ENCODE data around the gene ZSWIM5. TPM values are rescaled to one million over a fixed set of nuclear protein-coding genes. Genes with fewer than 3 reads are reported as not detected.

ZSWIM5 gene
- total RNA-seq, 1 experiment from 2014 or later = 2.9 TPM

DNA sequence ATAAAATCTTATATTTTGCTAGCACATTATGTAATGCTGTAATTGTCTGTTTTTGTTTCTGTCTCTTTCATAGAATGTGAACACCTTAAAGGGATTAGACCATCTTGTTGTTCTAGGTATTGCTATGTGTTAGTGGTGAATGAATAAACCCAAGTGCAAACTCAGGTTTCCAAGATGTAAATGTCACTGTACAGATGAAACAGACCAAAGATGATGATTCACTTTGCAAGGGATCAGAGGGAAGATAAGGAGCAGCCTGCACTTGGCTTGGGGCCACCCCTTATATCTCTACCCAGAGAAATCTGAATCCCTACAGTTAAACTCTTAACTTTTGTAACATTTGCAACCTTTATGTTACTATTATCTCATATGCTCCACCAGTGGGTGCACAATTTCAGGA lies 168.9 kb downstream of the ZSWIM5 start:
- DNase-seq (ENCODE audit: extremely low read depth, low read depth) = no peak

DNA sequence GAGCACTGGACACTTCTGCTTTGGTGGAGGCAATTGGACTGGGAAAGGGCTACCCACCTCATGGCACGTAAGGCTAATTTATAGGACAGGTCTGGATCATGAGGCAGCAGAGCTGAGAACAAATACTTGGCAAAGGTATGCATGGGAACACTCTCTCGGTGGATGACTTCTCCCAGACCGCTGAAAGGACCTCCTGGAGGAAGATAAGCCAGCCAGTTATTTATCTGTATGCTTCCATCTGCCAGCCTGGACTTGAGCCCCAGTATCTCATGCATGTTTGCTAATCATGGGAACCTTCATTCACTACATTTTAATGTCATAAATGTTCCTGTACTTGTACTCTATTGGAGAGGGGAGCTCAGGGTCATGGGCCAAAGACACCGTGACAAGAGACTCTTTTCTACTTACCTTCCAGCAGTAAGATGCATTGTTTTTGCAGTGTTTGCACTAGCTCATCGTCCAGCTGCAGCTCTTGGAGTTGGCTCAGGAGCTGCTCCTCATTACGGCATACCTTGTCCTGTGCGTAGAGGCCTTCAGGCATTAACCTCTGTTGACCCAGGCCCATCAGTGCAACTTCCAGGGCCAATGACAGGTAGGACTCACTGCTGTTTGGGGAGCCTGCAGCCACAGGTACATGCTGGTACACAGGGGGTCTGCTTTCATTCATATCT lies 170.6 kb downstream of the ZSWIM5 start:
- DNase-seq (ENCODE audit: extremely low read depth, low read depth) = no peak

DNA sequence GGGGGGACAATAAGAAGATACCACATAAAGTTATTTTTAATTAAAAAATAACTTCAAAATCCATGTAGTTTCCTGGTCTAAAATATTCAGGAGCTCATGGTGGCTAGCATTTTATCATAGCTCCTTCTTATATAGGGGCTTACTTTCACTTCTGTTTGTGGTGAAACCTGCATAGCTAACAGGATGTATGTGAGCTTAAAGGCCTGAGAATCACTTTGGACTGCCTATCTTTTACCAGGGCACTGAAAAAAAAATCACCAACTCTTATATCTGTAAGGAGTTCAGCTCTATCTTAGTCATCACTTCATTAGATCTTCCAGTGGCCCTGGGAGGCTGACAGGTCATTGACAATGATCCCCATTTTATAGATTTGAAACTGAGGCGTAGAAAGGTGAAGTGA lies 173.0 kb downstream of the ZSWIM5 start:
- DNase-seq (ENCODE audit: extremely low read depth, low read depth) = no peak

DNA sequence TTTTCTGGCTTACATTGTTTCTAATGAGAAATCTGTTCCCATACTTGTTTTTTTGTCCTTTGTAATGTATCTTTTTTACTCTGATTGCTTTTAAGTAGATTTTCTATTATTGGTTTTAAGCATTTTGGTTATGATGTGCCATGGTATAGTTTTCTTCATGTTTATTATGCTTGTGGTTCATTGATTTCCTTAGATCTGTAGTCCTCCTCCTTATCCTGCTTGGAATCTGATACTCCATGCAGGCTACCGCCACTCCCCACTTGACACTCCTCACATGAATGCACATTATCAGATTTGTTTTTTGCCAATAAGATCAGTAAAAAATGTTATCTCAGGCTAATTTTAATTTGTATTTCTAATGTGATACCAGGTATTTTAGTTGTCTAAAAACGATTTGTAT lies 173.6 kb downstream of the ZSWIM5 start:
- DNase-seq (ENCODE audit: extremely low read depth, low read depth) = no peak

DNA sequence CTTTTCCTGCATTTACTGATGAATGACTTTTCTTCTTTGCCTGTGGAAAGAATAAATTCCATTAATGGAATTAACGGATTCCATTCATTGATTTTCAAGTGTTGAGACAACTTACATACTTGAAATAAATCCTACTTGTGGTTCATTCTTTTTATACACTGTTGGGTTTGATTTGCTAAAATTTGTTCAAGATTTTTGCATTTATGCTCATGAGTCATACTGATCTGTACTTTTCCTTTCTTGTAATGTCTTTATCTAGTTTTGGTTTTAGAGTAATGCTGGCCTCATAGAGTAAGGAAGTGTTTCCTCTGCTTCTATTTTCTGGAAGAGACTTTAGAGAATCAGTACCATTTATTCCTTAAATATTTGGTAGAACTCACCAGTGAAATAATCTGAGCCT lies 180.0 kb downstream of the ZSWIM5 start:
- DNase-seq (ENCODE audit: extremely low read depth, low read depth) = no peak

DNA sequence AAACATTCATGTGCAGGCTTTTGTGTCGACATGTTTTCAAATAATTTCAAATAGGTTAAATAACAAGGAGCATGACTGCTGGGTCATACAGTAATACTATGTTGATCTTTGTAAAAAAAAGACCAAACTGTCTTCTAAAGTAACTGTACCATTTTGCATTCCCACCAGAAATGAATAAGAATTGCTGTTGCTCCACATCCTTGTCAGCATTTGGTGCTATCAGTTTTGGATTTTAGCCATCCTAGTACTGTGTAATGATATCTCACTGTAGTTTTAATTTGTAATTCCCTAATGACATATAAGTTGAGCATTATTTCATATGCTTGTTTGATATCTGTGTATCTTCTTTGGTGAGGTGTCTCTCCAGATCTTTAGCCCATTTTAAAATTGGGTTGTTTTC lies 182.7 kb downstream of the ZSWIM5 start:
- no peak for DNase-seq (ENCODE audit: extremely low read depth, low read depth)

DNA sequence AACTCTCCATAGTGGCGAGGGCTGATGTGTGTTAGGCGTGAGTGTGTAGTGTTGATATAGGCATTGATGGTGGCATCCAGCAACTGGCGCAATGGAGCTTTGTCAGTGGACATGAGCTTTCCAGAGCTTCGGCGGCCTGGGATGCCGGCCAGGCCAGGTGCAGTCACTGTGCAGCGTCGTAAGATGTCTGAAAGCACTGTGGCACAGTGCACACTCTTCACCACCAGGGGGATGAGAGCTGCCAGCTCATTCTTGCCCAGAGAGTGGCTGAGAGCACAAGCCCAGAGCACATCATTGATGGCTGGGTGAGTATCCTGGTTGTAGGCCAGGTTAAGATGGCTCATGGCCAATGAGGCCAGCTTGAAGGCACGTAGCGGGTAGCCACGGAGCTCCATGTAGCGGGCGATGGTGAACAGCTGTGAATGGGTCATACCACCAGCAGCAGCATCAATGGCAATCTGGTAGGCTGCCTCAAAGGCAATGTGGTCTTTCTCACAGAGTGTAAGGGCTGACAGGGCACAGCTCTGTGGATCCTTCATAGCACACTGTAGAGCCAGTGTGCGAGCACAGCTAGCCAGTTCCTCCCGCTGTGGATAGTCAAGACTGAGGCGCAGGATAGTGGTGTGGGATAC lies 187.7 kb downstream of the ZSWIM5 start:
- DNase-seq (ENCODE audit: extremely low read depth, low read depth) = peak; percentile 43

DNA sequence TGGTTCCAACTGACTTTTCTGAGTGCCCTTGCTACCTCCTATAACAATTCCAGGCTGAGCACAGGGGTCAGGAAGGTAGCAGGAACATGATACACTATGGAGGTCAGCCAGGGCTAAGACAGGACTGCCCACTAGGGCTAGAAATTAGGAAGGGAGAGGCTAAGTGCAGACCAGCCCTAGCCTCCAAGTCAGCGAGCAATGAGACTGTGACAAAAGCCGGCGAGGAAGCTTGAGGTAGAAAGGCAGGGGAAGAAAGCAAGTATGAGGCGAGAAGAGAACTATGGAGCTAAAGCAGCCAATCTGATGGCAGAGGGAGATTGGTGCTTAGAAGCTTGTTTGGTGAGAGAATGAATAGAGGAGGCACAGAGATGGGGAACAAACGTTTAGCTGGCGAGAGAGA lies 189.6 kb downstream of the ZSWIM5 start:
- no peak for DNase-seq (ENCODE audit: extremely low read depth, low read depth)

DNA sequence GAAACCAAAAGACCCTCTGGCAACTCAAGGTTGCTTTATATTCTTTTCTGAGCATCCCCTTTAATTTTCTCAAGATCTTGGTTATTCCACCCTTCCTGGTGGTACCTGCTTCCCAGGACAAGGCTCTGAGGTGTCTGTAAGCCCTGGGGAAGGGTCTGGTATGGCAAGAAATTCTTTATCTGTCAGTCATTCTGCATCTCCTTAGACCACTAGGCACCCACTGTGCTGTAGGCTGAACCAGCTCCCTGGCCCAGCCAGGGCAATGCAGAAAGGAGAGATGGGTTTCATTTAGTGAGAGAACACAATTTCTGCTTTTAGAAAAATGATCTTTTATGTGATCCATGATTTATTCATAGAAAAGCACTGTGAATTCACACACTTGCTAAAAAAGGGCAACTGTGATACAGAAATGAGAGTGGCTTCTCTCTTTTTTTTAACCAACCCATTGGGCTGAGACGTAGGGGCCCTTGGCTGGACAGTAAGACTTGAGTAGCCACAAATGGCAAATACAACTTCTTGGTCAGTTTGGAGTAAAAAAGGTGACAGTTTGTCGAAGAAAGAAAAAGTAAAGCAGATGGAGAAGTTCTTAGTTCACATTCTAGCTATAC lies 190.2 kb downstream of the ZSWIM5 start:
- no peak for DNase-seq (ENCODE audit: extremely low read depth, low read depth)

DNA sequence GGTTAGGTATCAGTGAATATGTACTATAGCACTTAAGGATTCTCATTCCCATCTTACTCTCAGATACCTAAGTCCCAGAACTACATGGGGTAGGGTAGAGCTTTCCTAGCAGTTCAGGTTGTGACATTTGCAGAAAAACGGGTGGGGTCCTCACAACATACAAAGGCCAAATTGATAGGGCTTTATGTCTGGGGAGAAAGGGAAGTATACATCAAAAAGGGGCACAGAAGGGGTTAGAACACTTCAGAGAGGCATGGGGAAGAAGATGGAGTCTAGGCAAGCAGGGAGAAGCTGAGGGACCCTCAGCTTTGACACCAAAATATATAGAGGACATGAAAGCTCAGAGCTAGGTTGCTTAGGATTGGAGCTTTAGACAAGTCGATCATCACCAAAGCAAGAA lies 190.7 kb downstream of the ZSWIM5 start:
- DNase-seq (ENCODE audit: extremely low read depth, low read depth) = no peak

DNA sequence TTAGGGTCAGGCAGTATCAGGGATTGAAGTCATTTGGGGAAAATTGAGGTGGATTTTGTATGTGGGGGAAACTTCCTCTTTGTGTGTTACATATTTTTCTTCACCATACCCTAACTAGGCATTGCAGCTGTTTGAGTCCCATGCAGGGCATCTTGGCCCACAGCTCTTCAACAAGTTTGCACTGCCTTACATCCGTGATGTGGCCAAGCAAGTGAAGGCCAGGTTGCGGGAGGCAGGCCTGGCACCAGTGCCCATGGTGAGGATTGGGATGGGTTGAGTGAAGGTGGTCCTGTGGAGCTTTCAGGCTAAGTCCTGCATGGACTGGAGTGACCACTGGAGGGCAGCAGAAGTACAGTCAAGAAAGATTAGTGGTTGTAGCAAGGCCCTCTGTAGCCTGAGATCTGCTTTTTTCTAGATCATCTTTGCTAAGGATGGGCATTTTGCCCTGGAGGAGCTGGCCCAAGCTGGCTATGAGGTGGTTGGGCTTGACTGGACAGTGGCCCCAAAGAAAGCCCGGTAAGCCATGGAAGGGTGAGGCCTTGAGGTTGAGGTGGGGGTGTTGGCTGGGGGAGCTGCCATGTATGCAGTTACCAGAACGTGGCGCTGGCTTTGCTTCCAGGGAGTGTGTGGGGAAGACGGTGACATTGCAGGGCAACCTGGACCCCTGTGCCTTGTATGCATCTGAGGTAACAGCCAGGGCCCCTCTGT lies 191.9 kb downstream of the ZSWIM5 start:
- peak; percentile 69 for DNase-seq (ENCODE audit: extremely low read depth, low read depth)

DNA sequence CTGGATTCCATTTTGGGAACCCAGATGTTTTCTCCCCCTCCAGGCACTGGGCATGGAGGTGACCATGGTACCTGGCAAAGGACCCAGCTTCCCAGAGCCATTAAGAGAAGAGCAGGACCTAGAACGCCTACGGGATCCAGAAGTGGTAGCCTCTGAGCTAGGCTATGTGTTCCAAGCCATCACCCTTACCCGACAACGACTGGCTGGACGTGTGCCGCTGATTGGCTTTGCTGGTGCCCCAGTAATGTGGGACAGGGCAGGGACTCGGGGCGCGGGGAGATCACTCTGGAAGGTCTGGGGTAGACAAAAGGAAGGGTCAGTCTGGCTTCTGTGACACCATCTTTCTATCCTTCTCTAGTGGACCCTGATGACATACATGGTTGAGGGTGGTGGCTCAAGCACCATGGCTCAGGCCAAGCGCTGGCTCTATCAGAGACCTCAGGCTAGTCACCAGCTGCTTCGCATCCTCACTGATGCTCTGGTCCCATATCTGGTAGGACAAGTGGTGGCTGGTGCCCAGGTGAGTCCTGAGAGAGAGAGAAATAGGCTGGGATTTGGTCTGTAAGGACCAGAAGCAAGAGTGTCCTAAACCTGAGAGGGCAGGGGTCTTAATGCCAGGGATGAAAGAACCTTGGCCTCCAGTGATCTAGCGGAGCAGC lies 192.7 kb downstream of the ZSWIM5 start:
- DNase-seq (ENCODE audit: extremely low read depth, low read depth) = no peak

DNA sequence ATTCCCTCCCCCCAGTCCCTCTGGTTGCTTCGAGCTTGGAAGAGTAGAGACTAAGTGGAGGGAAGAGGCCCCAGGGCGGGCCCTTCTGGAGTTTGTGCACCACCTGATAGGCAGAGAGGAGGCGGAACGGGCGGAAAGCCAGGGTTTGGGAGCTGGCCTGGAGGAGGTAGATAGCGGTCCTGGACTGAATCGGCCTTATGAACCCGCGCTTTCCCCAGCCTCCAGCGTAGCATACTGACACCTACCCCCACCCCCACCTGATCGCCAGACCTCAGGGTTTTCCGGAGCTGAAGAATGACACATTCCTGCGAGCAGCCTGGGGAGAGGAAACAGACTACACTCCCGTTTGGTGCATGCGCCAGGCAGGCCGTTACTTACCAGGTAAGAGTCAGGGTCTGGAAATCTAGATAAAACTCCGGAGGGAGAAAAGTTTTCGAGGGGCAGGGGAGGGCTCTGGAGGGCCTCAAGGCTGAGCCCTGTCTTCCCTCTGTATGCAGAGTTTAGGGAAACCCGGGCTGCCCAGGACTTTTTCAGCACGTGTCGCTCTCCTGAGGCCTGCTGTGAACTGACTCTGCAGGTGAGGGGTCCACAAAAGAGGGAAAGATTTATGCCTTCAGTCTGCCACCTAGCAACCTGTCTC lies 193.6 kb downstream of the ZSWIM5 start:
- DNase-seq (ENCODE audit: extremely low read depth, low read depth) = peak; percentile 24

DNA sequence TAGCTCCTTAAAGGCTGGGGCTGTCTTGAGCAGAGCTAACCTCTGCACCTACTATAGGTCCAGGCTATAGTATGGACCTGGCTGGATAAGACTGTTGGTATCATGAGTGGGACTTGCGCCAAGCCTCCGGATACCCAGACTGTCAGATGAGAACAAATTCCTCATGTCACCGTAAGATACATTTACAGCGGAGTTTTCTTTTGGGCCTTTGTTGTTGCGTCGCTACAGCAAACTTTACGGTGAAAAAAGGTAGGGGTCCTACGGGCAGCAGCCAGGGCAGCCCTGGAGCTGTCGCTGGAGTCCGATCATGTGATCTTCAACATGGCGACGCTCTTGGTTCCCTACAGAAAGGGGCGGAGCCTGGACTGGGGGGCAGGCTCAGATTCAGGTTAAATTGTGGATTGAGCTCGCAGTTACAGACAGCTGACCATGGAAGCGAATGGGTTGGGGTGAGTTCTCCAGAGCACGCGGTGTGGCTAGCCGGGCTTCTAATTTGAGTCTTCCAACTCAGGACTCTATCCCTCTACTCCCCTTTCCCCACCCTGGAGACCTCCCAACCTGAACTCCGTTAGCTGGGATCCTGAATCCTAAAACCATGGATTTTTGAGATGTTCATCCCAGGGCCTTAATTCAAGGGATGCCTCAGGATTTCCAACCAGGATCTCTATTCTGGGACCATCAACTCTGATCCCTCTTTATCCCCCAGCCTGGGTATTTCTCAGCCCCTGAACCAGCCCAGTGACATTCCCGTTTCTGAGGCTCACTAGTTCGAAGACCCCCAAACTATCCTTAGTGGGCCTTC lies 194.4 kb downstream of the ZSWIM5 start, which contains the start of gene UROD:
Gene UROD, plus strand, starts transcription at position 418 of the 802 bp plus-strand sequence. Its CDS starts 12 bp downstream, at position 430.
- DNase-seq (ENCODE audit: extremely low read depth, low read depth) = peak; percentile 91

DNA sequence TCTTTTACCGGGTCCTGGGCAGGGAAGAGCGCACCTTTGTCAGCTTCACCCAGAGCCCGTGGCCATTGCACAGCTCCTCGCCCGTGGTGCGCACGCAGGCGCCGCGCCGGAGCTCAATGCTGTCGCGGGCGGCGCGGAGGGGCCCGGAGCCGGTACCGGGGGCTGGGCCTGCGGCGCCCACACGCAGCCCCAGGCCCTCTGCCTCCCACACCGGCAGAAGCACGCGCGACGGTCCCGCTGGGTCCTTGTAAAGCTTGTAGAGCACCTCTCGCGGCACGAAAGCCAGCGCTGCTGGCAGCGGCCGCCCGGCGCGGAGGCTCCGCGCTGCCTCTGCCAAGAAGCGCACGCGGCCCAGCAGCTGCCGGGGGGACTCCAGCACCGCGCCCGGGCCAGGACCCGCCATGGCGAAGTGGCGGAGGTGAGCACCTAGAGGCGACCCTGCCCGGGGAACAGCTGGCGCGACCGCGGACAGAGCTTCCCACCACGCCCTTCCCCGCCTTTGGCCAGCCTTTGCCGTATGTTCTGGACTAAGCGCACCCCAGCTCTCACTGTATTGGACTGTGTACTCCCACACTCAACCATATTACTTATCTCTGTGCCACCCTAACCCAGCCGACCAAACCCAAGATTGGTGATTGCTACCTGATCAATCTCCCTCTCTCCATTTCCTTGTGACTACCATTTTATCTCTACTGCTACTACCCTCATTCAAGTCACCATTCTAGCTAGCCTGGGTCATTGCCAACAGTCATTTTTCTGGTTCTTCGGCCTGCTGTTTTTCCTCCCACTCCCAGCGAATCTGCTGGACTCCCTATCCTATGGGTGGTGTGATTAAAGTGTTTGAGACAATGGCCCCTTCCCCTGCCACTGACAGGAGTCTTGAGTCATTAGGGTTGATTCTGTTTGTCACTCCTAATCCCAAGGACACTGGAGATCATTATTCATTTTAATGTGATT lies 195.3 kb downstream of the ZSWIM5 start, which contains the start of gene HECTD3:
Gene HECTD3, minus strand, starts transcription at position 470 of the 957 bp plus-strand sequence. Its CDS starts 67 bp downstream, at position 403.
- peak; percentile 66 for DNase-seq (ENCODE audit: extremely low read depth, low read depth)

DNA sequence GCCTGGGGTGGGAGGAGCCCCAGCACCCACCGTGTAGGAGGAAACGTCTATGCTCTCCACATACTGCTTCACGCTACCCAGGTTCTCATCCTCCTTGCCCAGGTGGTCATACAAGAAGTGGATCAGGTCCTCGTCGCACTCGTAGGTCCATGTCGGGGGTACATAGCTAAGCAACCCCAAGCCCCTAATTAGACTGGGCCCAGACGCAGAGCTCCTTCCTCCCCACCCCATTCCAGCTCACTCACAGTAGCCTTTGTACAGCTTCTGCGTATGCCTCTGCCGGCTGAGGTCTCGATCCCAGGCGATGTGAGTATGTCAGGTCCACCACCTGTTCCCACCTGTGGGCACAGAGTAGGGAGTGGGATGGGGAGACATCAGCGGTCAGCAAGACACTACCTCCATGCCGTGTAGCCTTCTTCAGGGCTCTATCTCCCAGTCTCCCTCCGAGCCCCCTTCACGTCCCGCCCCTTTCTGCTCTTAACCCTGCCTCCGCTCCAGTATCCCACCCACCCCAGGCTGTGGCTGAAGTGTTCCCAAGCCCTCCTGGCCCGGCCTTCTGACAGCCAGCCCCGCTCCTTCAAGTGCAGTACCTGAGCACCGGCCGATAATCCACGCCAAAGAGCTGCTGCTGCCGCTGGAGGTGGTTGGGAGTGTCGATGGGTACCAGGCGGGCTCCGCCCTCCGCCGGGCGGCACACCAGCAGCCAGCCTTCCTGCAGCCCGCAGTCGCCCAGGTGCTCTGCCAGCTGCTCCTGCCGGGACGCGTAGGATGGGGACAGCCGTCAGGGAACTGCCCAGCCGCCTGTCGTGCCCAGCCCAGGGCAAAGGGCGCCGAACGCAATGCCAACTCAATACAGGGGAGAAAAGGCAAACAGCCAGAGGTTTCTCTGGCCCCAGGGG lies 196.2 kb downstream of the ZSWIM5 start:
- DNase-seq (ENCODE audit: extremely low read depth, low read depth) = no peak

DNA sequence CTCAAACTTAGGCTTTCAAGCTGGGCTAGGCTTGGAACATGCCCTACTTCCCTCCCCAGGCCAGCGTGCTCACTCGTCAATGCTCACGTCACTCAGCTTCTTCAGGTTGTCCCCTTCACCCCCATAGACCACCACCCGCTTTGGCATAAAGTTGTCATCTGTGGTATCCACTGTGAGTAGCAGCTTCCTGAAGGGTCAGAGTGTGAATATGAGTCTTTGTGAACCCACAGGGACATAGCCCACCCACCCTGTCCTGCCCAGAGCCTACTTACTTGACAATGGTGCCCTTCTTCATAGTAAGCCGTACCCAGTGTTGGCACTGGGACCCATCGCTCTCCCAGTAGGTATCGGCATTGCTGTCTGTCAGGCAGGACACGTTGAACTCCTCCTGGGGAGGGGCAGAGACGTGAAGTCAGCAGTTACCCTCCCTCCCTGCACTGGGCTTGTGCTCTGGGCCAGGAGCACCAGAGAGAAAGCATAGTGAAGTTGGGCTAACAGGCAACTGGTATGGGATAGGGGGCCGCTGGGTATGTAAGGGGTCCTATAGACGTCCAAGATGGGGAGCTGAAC lies 197.0 kb downstream of the ZSWIM5 start:
- no peak for DNase-seq (ENCODE audit: extremely low read depth, low read depth)

Measured in NCI-H460 (cell line).